ENCODE data around the gene TTC8. TPM values are rescaled to one million over a fixed set of nuclear protein-coding genes. Genes with fewer than 3 reads are reported as not detected.
A peak's percentile ranks its signal among the peaks of the same experiment; 100 is the strongest.
"Not testable (repeated sequence)": the region's sequence is repeated elsewhere in the genome, so short reads cannot be mapped to it uniquely, and the experiment has no call there.

Gene TTC8
- polyA plus RNA-seq, 10 donors, result 12.6 to 25.8 (median 14.4) TPM

DNA sequence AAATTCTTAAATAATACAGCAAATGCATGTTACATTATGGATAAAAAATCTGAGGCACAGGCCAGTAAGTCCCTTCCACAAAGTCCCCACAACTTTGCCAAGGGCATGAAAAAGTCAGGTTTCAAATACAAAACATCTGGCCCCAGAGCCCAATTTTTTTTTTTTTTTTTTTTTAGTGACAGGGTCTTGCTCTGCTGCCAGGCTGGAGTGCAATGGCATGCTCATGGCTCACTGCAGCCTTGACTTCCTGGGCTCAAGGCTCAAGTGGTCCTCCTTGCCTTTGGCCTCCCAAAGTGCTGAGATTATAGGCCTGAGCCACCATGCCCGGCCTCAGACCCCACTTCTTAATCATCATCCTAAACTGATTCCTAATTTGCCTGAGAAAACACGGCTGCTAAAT lies 3.1 kb upstream of the TTC8 start:
- DNase-seq, result no peak

DNA sequence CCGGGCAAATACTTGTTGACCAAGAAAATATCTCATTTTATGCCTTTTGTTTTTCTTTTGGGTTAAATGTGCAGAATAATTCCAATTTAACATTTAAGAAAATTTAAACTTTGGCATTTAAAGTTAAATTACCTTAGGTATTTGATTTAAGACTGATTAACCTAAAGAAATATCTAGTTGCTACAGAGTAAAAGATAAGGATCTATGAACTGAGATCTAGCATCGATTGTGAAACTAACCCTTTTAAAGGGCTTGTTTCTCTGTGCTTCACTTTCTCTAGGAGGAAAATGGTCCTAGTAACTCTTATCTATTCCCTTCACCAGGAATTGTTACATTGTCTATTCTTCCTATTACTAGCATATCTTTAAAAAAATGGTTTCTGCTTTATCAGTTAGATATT lies 2.6 kb upstream of the TTC8 start:
- DNase-seq, result no peak

DNA sequence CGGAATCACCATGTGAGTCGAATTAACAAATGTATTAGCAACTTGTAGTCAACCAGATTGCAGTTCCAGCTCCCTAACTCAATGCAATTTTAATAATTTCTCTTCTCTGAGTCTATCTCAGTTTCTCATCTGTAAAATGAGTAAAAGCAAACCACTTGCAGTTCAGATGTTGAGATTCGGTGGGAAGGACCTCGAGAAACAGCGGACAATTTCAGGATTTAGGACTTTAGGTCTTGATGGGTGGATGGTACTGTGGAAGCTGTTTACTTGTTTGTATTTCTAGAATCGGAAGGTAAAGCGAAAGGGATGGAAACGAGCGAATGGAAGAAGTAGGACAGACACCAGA lies 510 bp upstream of the TTC8 start:
- DNase-seq, result no peak

DNA sequence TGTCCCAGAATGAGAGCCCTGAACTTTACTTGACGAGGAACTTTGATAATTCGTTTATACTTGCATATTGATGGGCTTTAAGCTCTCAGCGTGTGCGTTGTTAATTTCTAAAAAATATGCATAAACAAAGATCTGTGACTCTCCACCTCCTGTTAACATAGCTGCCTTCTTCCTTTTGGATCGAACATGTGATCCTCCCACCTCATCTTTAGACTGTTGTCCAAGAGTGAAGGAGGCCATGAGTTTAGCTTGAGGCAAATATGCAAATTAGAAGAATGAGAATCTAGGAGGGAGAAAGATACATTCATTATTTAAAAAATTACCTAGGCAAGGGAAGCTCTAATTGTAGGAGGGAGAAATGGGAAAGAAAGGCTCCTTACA lies 617 bp downstream of the TTC8 start:
- DNase-seq, result no peak

DNA sequence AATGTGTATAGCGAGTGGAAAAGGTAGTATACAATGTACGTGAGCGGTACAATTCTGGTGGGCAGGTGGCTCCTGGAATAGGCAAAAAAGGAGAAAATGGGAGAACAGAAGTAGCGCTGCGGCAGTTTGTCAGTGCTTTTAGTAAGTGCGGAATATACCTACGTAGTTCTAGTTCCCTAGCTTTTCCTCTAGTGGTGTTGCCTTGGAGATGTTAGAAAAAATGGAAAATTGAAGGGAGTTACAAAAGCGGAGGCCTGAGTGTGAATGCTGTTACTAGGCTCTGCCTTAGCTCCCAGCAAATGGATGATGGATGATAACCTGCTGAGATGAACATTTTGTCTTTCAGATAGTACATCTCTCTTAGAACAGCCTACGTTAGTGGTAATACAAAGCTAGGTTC lies 1.1 kb downstream of the TTC8 start:
- DNase-seq, result no peak

DNA sequence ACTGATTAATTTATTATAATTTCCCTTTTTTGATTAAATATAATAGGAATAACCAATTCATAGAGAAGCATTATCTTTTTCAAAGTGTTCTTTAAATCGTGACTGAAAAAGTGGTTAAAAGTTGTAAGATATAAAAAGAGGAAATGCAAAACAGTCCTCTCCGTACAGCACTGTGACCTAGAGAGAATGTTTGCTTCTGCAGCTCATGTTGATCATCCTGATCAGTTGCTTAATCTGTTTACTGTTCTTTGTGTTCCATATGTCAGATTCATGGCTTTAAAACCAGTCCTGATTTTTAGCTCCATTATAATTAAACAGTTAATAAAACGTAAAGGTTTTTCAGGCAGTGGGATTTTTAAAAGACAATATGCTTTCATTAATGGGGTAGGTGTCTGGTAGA lies 4.7 kb downstream of the TTC8 start:
- no peak for DNase-seq

DNA sequence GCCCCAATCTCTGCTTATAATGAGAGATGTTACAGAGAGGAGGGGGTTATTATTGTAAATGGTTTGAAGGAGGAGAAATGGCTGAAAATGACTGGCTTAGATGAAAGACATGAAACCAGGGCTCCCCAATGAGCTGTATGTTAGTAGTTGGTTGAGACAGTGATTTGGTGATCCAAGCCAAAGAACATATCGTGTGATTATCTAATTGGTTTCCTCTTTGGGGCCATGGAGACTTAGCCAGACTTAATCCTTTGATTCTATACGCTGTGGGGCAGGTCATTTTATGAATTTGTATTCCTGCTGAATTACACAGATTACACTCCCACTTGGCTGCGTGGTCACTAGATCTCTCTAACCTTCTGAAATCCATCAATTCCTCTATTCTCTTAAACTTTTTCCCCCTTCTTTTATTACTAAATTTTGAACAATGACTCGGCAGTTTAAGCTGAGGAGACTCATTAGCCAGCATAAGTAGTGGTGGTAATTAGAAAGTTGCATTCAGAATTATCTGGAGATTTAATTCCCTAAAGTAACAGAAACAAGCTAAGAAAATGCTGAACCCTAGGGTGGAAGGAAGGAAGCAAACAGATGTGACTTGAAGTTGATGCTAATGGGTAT lies 5.3 kb downstream of the TTC8 start:
- no peak for DNase-seq

DNA sequence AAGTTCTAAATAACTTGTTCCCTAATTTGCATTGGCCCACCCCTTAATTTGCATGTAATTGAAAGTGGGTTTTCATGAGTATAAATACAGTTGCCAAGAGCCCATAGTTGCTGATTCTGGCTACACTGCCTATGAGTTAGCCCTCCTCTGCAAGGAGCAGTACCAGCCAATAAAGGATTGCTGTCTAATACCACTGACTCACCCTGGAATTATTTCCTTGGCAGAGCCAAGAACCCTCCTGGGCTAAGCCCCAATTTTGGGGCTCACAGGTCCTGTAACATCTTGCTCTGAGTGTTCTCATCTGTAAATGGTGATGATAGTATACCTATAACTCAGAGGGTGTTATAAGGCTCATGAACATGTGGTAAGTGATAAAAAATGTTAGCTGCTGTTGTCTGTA lies 6.8 kb downstream of the TTC8 start:
- DNase-seq, result no peak

DNA sequence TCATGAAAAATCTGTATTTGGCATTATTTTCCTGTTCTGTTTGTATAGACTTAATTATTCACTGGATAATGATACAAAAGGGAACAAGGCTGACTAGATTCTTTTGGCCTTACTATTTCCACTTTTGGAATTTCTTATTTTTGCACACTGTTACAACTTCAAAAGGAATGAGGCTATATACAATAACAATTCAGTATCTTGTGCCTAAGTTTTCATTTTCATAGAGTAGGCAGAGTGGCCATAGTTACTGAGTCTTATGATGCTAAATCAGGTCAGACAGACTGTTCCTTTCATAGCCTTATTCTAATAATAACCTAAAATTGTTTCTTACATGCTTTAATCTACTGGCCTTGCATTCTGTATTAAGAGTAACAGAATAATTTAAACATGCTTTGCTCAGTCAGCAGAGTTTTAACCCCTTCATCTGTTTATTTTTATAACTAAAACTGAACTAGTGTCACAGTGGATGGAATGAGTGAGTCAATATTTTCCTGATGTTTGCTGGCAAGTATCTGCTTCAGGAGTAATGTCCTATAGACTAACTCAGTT lies 10.5 kb downstream of the TTC8 start:
- DNase-seq, result peak in 2 of 3 donors; percentile 36 to 49

DNA sequence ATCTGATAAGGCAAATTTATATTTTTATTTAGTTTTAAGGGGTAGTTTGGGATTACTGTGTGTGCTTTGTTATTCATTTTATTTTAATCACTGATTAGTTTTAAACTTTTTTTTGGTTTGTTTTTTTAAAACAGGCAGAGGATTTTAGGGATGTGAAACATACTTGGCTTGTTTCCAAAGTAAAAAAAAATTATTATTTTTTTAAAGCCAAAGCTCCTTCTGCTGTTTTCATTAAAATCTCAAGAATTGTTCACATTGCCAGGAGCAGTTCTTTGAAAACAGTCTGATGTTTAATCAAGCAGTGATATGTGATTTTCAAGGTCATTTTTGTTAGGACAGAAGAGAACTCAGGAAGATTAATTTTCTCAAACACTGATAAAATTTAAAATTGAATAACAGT lies 11.2 kb downstream of the TTC8 start:
- DNase-seq, result peak in 1 of 3 donors; percentile 11

DNA sequence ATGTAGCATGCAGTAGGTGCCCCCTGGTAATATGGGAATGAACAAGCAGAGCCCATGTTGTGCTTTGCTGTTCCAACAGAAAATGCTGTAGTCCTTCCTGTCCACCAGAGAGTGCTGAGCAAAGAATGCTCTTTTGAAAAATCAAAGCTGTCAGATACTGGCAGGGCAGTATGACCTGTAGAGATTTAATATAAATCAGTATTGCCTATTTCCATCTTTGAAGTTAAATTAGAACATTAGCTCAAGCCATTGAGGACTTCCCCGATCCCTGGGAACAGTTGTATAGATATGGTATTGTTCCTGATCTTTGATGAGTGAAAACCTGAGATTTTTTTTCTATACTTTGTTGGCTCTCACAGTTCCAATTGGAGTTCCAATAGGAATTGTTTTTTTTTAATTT lies 13.0 kb downstream of the TTC8 start:
- no peak for DNase-seq

DNA sequence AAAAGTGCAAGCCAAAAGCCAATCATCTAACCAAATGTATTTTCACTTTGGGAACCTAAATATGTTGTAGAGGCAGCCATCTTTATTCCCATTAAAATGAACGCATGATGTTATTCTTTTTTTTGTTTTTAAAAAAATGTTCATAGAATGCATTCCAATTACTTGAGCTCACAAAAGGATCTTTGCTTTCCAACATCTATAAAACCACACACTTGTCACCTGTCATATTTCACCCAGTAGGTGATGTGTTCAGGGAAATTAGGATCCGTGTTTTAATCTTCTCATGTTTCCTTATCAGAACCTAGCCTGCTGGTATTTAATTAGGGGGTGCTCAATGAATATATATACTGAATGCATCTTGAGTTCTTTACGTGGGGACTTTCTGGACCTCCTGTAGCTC lies 13.6 kb downstream of the TTC8 start:
- no peak for DNase-seq

DNA sequence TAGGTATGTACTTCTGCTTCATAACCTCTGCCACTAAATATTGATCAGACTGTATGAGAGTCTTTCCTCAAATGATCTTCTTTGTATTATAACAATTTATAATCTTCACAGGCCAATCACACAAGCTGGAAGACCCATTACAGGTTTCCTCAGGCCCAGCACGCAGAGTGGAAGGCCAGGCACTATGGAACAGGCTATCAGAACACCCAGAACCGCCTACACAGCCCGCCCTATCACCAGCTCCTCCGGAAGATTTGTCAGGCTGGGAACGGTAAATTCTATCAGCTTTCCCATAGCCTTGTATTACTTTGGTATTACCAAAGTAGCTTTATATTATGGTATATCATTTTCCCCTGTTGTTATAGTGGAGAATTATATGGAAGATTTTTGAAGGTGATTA lies 16.5 kb downstream of the TTC8 start:
- DNase-seq, result no peak

DNA sequence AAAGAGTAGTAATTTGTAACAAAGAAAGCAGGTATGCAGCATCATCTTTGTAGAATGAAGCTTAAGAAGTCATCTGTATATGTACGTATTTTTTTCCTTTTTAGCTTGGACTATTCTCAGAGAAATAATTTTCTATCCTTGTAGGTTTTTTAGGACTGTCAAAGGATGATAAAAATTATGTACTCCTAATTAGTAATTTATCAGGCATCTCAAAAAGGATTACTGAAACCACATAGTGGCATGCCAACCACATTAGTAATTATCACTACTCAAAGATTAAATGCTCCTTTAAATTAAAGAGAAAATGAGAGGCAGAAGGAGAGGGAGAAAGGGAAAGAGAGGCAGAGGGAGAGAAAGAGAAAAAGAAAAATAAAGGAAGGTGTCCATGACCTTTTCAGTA lies 17.3 kb downstream of the TTC8 start:
- no peak for DNase-seq

DNA sequence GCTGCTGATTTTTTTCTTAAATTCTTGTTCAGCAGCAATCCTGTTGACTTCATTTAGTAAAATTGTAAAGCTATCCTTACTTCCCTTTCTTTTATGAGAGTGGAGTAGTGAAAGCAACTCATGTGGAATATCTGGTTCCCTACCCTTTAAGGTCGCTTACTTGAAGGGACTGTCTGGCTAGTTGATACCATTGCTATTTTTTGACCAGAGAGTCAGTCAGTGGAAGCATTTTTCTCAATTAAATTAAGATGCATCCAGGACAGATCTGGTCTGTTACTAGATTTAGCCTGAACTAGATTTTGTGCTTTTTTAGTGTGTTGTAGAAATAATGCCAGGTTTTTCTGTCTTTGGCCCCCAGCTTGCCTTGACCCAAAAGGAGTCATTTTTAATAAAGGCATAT lies 18.0 kb downstream of the TTC8 start:
- no peak for DNase-seq

DNA sequence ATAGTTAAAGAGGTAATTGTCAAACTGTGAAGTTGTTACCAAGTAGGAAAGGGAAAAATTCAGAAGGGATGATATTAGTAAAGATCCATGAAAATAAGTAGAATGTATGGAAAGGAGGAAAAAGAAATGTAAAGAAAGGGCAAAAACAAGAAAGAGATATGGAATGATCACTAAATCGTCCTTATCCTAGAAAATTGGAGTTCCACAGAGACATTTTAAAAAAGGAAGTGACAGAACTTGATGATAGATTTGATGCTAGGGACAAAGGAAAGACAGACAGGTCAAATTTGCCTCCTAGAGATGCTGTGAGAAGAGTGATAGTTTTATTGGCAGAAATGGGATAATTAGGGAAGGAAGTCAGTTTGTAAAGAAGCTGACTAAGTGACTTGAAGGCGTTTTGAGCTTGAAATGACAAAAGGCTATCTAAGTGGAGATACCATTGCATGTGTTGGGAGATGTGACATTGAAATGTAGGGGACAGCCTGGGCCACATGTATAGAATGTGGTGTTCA lies 20.6 kb downstream of the TTC8 start:
- DNase-seq, result no peak

DNA sequence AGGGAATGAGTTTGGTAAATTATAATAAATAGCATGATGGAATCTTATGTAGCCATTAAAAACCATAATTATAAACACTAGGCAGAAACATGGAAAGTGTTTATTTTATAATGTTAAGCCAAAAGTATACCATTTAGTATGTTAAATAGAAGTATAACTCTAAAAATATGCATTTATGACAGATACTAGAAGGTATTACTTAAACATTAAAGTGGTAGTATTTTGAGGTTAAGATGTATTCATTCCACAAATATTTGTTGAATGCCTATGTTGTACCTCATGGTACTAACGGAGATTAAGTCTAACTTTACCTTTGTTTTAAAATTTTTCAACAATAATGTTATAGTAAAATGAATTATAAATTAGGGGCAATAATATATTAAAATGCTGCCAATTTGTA lies 24.1 kb downstream of the TTC8 start:
- no peak for DNase-seq

DNA sequence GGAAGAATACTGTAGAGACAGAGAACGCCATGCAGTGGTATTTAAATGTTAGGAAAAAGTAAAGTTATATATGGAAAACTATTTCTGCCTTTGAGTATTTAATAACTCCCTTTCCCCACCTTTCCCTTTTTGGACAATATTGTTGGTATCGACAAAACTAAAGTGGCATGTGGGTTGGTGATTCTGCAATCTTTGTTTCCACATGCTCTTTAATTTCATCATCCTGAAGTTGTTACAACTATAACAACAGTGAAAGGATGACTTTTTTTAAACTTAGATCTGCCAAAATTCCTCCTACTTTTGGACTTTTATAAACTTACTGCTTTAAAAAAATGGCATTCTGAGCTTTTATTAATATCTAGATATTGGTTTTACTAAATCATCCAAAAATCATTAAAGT lies 25.3 kb downstream of the TTC8 start:
- DNase-seq, result no peak

DNA sequence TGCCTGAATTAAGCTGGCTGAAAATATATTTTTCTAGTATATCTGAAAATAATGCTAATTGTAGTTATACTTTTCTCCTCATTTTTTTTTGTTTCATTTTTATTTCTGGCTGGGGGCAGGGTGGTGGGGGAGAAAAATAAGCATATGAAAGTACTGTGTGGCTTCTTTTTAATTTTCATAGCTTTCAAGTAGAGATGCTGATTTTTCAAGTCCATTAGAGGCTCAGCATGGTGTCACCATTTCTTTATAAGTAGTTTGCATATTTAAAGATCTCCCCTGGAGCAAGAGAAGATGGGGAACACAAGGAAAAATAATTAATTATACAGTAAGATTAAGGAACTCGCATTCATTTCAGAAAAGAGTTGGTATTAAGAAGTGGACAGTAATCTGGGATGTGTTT lies 27.1 kb downstream of the TTC8 start:
- DNase-seq, result no peak

DNA sequence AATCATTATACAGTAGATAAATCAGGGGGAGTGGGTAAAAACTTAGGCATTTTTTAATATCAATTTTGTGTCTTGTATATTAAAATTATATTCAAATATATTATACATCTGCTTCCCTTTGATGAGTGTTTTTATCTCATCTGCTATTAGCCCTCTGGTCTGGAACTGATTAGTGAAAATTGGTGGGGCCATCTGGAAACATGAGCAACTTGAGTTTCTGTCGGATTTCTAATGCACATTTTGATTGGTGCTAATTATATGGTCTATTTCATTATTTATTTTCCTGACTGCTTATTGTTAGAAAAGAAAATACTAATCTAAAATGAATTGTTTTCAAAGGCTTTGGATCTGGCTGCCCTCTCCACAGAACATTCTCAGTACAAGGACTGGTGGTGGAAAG lies 28.2 kb downstream of the TTC8 start:
- no peak for DNase-seq

DNA sequence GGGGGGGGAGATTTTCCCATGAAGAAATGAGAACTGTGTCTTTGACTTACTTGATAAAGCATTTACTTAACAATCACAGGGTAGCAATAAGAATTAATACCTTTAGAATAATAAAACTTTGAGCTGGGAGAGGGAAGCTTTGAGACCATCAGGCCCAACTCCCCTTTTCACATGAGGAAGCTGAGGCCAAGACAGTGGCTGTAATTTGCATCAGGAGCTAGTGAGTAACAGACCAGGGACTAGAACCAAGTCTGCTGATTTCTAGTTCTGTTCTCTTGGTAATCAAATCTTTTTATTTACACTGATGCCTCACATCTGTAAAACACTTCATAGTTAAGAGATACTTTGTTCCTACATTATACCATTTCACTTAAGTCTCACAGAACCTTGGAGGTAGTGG lies 28.7 kb downstream of the TTC8 start:
- no peak for DNase-seq

DNA sequence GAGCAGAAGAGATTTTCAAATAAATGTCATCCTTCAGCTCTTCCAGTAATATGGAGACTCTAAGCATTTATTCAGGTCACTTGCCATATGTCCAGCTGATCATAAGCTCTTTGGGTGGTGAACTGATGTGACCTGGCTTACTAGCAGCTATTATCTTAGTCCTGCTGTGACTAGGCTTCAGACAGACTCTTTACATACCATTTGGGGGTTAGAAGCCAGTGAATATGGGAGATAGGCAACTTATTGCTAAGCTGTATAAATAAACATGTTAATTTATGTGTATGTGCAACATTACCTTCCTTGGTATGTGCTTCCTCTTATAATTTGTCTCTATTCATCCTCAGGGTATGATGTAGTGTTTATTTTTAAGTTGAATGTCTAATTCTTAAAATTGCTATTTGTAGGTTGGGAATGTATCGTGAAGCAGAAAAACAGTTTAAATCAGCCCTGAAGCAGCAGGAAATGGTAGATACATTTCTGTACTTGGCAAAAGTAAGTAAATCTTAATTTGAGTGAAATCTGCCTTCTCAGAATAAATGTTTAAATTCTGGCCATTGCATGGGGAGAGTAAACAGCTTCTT lies 32.4 kb downstream of the TTC8 start:
- DNase-seq, result no peak

DNA sequence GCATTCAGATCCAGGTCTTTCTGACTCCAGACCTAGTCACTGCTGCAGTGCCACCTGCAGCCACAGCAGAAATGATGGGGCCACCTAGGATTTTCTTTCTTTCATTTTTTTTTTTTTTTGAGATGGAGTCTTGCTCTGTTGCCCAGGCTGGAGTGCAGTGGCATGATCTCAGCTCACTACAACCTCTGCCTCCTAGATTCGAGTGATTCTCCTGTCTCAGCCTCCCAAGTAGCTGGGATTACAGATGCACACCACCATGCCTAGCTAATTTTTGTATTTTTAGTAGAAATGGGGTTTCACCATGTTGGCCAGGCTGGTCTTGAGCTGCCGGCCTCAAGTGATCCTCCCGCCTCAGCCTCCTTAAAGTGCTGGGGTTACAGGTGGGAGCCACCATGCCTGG lies 33.4 kb downstream of the TTC8 start:
- not testable (repeated sequence) for DNase-seq

DNA sequence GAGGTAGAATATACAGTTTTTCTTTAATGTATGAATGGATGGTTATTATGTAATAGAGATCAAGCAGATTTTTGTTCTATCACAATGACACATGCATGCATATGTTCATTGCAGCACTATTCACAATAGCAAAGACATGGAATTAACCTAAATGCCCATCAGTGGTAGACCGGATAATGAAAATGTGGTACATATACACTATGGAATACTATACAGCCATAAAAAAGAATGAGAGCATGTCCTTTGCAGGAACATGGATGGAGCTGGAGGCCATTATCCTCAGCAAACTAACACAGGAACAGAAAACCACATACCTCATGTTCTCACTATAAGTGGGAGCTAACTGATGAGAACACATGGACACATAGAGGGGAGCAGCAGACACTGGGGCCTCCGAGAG lies 34.7 kb downstream of the TTC8 start:
- not testable (repeated sequence) for DNase-seq
